Stomach (tissue), 4 donors: ENCODE results near the gene ARHGAP22.

Experiments used
- POLR2AphosphoS5 ChIP-seq, 3 donors: sonication (generic); formaldehyde crosslinking; IDR thresholded peaks; one replicate each; pipeline ENCODE4 v1.6.1; 2016; ENCODE audit warnings: antibody characterized with exemption in 3 of 3
- TF ChIP-seq, protein P1 (sequence below), 7 experiments: fragments of 450-650 bp in 4 of 7; fragments of 200-600 bp in 3 of 7; sonication (generic) in 3 of 7; IDR thresholded peaks; one replicate each; pipeline ENCODE4 v1.5.1; 2016 to 2019; ENCODE audit warnings: antibody characterized with exemption in 7 of 7, control low read depth in 2 of 7, mild to moderate bottlenecking in 1 of 7

DNA sequence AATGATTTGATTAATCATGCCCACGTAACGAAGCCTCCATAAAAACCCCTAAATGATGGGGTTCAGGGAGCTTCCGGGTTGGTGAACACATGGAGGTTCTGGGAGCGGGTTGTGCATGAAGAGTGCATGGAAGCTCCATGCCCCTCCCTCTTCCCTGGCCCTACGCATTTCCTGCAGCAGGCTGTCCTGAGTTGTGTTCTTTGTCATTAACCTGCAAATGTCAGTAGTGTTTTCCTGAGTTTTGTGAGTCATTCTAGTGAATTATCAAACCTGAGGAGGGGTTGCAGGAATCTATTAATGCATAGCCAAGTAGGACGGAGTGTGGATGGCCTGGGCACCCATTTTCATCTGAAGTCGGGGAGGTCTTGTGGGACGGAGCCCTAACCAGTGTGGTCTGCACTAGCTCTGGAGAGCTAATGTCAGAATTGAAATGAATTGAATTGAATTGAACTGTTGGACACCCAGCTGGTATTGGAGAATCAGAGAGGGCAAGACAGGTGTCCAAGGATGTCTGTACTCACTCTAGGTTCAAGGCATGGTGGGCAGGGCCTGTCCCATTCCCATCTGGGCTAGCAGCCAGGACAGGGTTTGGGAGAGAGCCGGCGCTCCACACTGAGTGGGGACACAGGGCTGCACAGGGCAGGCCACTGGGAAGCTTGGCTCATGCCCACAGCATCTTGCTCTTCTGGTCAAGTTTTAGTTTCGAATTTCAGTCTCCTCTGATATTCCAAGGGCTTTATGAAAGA is 22.3 kb upstream of the ARHGAP22 start:
- no peak for TF ChIP-seq POLR2AphosphoS5 (IDR thresholded peaks at IDR 0.05)
- TF ChIP-seq, protein P1, sequence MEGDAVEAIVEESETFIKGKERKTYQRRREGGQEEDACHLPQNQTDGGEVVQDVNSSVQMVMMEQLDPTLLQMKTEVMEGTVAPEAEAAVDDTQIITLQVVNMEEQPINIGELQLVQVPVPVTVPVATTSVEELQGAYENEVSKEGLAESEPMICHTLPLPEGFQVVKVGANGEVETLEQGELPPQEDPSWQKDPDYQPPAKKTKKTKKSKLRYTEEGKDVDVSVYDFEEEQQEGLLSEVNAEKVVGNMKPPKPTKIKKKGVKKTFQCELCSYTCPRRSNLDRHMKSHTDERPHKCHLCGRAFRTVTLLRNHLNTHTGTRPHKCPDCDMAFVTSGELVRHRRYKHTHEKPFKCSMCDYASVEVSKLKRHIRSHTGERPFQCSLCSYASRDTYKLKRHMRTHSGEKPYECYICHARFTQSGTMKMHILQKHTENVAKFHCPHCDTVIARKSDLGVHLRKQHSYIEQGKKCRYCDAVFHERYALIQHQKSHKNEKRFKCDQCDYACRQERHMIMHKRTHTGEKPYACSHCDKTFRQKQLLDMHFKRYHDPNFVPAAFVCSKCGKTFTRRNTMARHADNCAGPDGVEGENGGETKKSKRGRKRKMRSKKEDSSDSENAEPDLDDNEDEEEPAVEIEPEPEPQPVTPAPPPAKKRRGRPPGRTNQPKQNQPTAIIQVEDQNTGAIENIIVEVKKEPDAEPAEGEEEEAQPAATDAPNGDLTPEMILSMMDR (IDR thresholded peaks at IDR 0.05), result no peak
